ENCODE measurements around the gene ZDHHC16.

ZDHHC16 gene

GRCh38 chr10:97506199-97506991 lies 60.4 kb downstream of the ZDHHC16 start:
- DNase-seq (ENCODE audit: low read depth) = no peak
- TF ChIP-seq CTCF (IDR thresholded peaks at IDR 0.05; ENCODE audit: insufficient read depth, low read depth, low read length, missing control alignments) = no peak
- no peak overlapping the region for H3K4me3 ChIP-seq (ENCODE audit: low read depth, low read length)
